H1 (cell line): ENCODE measurements around the gene VSTM4. TPM values are rescaled to one million over a fixed set of nuclear protein-coding genes. Genes with fewer than 3 reads are reported as not detected.

Source experiments
- KDM5A ChIP-seq: fragments of 200-600 bp; IDR thresholded peaks from 2 replicates; pipeline ENCODE4 v1.7.1; 2012; ENCODE audit warnings: mild to moderate bottlenecking, low read length, inconsistent platforms, mixed read lengths
- MAX ChIP-seq: IDR thresholded peaks from 2 replicates; pipeline ENCODE4 v1.6.1; 2012; ENCODE audit warnings: inconsistent platforms
- NRF1 ChIP-seq: IDR thresholded peaks from 2 replicates; pipeline ENCODE4 v1.6.1; 2011; ENCODE audit warnings: mild to moderate bottlenecking, low read depth, low read length, improper control_type of control experiment
- TCF12 ChIP-seq: IDR thresholded peaks from 2 replicates; pipeline ENCODE4 v1.6.1; 2011; ENCODE audit warnings: low read depth, mild to moderate bottlenecking, low read length
- polyA plus RNA-seq, 7 experiments: library from polyadenylated mRNA; depleted of rRNA in 3 of 7; stranded (reverse) in 5 of 7; unstranded in 2 of 7; fragments of >200 nt in 5 of 7; fragments of 200-250 nt in 2 of 7; gene quantifications; 1 replicate in 5 of 7; 2 replicates in 1 of 7; 4 replicates in 1 of 7; pipeline versions ENCODE4 v1.2.1 to v1.2.3, GENCODE V29; 2011 to 2013; ENCODE audit warnings: missing spikeins in 2 of 7, mixed read lengths in 2 of 7
- total RNA-seq: library from RNA; stranded (reverse); fragmentation: NEBNext Ultra II Directional; extraction: Animal tissue kit (Norgen Biotek cat#: 25700); gene quantifications from 2 replicates; pipeline ENCODE4 v1.2.1, GENCODE V29; 2021
- TF ChIP-seq, protein P1 (sequence below): fragments of 300-600 bp; sonication (generic); IDR thresholded peaks from 2 replicates; pipeline ENCODE4 v1.7.1; 2012; ENCODE audit warnings: low read length, moderate library complexity, mild to moderate bottlenecking, inconsistent platforms; ENCODE audit not compliant: insufficient replicate concordance

Gene VSTM4
- total and polyA plus RNA-seq, 2 of the 8 experiments (the other 6 are each of a cell fraction or from before 2014, with no cell fraction given) = 0.48 to 0.73 TPM

DNA sequence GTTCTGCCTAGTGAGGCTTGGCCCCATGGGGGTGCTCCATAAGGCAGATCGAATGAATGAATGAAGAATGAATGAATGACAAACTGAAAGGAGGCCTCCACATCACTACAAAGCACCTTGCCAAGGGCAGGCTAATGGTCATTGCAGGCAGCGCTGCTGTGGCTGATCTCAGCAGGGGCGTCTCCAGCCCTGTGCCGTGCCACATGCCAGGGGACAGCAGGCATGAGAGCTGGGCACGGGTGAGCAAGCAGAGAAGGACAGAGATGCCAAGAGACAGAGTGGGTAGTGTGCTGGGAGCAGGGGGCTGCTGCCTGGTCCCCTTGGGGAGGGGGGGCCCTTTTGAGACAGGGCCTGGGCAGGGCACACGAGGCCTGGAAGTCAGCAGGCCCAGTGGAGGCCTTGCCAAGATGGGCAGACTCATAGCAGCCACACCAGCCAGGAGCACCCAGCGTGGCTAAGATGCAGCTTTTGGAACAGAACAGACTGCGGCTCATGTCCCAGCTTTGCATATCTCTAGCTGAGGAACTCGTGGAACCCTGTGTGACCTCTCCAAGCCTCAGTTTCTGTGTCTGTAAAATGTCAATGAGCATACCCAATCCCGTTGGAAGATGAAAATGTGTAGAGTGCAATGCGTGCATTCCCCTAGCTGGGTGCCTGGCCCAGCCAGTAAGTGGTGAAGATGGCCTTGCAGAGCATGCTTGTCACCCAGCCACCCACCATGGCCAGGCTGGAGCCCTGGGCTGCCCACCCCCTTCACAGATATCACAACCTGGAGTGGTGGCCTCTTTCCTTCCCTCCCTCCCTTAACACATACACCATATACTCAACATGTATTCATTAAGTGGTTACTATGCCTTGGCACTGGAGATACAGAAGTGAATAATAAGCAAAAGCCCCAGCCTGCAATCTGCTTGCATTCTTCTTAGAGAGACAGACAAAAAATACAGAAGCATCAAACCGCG, 114.6 kb downstream of the VSTM4 start (continued):
- TF ChIP-seq, protein P1, sequence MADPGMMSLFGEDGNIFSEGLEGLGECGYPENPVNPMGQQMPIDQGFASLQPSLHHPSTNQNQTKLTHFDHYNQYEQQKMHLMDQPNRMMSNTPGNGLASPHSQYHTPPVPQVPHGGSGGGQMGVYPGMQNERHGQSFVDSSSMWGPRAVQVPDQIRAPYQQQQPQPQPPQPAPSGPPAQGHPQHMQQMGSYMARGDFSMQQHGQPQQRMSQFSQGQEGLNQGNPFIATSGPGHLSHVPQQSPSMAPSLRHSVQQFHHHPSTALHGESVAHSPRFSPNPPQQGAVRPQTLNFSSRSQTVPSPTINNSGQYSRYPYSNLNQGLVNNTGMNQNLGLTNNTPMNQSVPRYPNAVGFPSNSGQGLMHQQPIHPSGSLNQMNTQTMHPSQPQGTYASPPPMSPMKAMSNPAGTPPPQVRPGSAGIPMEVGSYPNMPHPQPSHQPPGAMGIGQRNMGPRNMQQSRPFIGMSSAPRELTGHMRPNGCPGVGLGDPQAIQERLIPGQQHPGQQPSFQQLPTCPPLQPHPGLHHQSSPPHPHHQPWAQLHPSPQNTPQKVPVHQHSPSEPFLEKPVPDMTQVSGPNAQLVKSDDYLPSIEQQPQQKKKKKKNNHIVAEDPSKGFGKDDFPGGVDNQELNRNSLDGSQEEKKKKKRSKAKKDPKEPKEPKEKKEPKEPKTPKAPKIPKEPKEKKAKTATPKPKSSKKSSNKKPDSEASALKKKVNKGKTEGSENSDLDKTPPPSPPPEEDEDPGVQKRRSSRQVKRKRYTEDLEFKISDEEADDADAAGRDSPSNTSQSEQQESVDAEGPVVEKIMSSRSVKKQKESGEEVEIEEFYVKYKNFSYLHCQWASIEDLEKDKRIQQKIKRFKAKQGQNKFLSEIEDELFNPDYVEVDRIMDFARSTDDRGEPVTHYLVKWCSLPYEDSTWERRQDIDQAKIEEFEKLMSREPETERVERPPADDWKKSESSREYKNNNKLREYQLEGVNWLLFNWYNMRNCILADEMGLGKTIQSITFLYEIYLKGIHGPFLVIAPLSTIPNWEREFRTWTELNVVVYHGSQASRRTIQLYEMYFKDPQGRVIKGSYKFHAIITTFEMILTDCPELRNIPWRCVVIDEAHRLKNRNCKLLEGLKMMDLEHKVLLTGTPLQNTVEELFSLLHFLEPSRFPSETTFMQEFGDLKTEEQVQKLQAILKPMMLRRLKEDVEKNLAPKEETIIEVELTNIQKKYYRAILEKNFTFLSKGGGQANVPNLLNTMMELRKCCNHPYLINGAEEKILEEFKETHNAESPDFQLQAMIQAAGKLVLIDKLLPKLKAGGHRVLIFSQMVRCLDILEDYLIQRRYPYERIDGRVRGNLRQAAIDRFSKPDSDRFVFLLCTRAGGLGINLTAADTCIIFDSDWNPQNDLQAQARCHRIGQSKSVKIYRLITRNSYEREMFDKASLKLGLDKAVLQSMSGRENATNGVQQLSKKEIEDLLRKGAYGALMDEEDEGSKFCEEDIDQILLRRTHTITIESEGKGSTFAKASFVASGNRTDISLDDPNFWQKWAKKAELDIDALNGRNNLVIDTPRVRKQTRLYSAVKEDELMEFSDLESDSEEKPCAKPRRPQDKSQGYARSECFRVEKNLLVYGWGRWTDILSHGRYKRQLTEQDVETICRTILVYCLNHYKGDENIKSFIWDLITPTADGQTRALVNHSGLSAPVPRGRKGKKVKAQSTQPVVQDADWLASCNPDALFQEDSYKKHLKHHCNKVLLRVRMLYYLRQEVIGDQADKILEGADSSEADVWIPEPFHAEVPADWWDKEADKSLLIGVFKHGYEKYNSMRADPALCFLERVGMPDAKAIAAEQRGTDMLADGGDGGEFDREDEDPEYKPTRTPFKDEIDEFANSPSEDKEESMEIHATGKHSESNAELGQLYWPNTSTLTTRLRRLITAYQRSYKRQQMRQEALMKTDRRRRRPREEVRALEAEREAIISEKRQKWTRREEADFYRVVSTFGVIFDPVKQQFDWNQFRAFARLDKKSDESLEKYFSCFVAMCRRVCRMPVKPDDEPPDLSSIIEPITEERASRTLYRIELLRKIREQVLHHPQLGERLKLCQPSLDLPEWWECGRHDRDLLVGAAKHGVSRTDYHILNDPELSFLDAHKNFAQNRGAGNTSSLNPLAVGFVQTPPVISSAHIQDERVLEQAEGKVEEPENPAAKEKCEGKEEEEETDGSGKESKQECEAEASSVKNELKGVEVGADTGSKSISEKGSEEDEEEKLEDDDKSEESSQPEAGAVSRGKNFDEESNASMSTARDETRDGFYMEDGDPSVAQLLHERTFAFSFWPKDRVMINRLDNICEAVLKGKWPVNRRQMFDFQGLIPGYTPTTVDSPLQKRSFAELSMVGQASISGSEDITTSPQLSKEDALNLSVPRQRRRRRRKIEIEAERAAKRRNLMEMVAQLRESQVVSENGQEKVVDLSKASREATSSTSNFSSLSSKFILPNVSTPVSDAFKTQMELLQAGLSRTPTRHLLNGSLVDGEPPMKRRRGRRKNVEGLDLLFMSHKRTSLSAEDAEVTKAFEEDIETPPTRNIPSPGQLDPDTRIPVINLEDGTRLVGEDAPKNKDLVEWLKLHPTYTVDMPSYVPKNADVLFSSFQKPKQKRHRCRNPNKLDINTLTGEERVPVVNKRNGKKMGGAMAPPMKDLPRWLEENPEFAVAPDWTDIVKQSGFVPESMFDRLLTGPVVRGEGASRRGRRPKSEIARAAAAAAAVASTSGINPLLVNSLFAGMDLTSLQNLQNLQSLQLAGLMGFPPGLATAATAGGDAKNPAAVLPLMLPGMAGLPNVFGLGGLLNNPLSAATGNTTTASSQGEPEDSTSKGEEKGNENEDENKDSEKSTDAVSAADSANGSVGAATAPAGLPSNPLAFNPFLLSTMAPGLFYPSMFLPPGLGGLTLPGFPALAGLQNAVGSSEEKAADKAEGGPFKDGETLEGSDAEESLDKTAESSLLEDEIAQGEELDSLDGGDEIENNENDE = no peak
- TF ChIP-seq MAX = no peak
- TF ChIP-seq KDM5A = no peak
- TF ChIP-seq NRF1 = no peak
- TF ChIP-seq TCF12 = no peak
